Activated CD8-positive, alpha-beta T cell treated with anti-CD3 and anti-CD28 coated beads for 36 hours (primary cell): ENCODE measurements around the gene ME3. TPM values are rescaled to one million over a fixed set of nuclear protein-coding genes. Genes with fewer than 3 reads are reported as not detected.

Experiments used
- ATAC-seq: fragments of 200-7000 bp; cut with Tn5 transposase; one replicate; pipeline ENCODE4 v1.10.0; 2021; ENCODE audit warnings: mild to moderate bottlenecking, moderate library complexity
- CTCF ChIA-PET: fragments of 350-600 bp; sonication (Branson Sonifier 250); formaldehyde crosslinking; loops from one replicate; lab custom pipeline; 2021; ENCODE audit warnings: antibody characterized with exemption; lab: Charles Lee
- POLR2A ChIA-PET: fragments of 350-600 bp; sonication (Branson Sonifier 250); formaldehyde crosslinking; loops from one replicate; lab custom pipeline; 2021; ENCODE audit warnings: antibody characterized with exemption; lab: Charles Lee
- DNase-seq: peaks from one replicate; pipeline ENCODE4 v3.0.0-alpha.2; 2020
- H3K27ac Mint-ChIP-seq: one replicate; pipeline ENCODE4 v1.8.0; 2021; ENCODE audit warnings: mild to moderate bottlenecking, mixed read lengths
- H3K27me3 Mint-ChIP-seq: one replicate; pipeline ENCODE4 v1.8.0; 2021; ENCODE audit warnings: mixed read lengths
- H3K36me3 Mint-ChIP-seq: one replicate; pipeline ENCODE4 v1.8.0; 2021; ENCODE audit warnings: low read depth, mixed read lengths
- H3K4me1 Mint-ChIP-seq: one replicate; pipeline ENCODE4 v1.8.0; 2021; ENCODE audit warnings: low read depth, mixed read lengths
- H3K4me3 Mint-ChIP-seq: one replicate; pipeline ENCODE4 v1.8.0; 2021; ENCODE audit warnings: mild to moderate bottlenecking, moderate library complexity, mixed read lengths
- H3K9me3 Mint-ChIP-seq: one replicate; pipeline ENCODE4 v1.8.0; 2021; ENCODE audit warnings: mixed read lengths
- intact Hi-C: fragments of 100-400 bp; cut with micrococcal nuclease; formaldehyde crosslinking; loops from one replicate; pipeline ENCODE4 v1.10.0; 2022
- total RNA-seq, 2 experiments: library from RNA; stranded (reverse); gene quantifications; one replicate each; pipeline ENCODE4 v1.2.3, GENCODE V29; 2021
- TF ChIP-seq, protein P1 (sequence below): fragments of 200-600 bp; IDR thresholded peaks from one replicate; pipeline ENCODE4 v1.8.0; 2022; ENCODE audit warnings: antibody characterized with exemption, mild to moderate bottlenecking

Gene ME3
- total RNA-seq, 2 experiments from 2014 or later: 5.0 to 6.2 TPM

DNA sequence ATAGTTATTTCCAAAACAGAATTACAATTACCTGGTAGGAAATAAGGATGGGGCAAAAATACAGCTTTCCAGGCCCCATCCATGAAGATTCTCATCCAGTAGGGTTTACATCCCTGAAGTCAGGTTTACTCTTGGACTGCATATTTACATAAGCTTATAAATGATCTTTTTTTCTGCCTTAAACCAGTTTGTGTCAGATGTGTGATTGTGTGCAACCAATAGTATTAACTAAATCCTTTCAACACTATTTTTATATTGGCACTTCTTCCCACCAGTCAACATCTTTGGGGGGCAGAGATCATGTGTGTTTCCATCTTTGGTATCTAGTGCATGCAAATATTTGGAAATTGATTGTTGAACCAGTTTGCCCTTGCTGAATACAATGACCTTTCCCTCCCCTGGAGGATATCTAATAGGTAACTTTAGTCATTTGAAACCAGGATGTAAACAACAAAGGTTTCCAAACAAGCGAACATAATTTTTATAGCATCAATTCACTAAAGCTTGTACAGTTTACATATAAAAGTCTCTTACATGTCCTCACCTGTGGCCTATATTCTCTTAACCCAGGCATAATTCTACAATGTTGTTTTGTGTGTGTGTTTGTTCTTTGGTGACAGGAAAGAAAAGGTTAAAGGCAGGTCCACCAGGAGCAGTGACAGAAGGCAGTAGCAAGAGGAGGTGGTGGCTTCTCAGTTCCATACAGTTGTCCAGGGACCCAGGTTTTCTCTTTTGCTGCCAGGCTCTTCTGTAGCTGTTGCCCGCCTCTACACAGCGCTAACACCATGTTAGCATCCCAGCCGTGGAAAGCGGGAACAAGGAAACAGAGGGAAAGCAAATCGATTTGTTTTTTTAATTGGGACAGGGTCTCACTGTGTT, 1.7 kb upstream of the ME3 start:
- H3K36me3 Mint-ChIP-seq: no peaks in the 10 kb centered on the region
- H3K27me3 Mint-ChIP-seq: peaks cover 25% of the 10 kb centered on the region
- intact Hi-C loops: loop anchor here (5.0 to 10.0 kb wide), 2 partner anchors 143 to 219 kb away; no protein-coding TSS in a partner anchor
- ATAC-seq (no peak), DNase-seq (no peak)
- H3K4me3 Mint-ChIP-seq: no peak overlapping the region
- H3K4me1 Mint-ChIP-seq: peaks cover 6% of the 10 kb centered on the region
- ChIA-PET POLR2A (no interaction called here), CTCF (interaction anchor here (1.1 to 1.4 kb wide), 3 partner anchors 9 to 65 kb away, joined by 3 to 4 read pairs (median 4); no protein-coding TSS in a partner anchor)
- no peaks in the 10 kb centered on the region for H3K9me3 Mint-ChIP-seq
- TF ChIP-seq, protein P1, sequence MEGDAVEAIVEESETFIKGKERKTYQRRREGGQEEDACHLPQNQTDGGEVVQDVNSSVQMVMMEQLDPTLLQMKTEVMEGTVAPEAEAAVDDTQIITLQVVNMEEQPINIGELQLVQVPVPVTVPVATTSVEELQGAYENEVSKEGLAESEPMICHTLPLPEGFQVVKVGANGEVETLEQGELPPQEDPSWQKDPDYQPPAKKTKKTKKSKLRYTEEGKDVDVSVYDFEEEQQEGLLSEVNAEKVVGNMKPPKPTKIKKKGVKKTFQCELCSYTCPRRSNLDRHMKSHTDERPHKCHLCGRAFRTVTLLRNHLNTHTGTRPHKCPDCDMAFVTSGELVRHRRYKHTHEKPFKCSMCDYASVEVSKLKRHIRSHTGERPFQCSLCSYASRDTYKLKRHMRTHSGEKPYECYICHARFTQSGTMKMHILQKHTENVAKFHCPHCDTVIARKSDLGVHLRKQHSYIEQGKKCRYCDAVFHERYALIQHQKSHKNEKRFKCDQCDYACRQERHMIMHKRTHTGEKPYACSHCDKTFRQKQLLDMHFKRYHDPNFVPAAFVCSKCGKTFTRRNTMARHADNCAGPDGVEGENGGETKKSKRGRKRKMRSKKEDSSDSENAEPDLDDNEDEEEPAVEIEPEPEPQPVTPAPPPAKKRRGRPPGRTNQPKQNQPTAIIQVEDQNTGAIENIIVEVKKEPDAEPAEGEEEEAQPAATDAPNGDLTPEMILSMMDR: no peak
- H3K27ac Mint-ChIP-seq: no peak overlapping the region

DNA sequence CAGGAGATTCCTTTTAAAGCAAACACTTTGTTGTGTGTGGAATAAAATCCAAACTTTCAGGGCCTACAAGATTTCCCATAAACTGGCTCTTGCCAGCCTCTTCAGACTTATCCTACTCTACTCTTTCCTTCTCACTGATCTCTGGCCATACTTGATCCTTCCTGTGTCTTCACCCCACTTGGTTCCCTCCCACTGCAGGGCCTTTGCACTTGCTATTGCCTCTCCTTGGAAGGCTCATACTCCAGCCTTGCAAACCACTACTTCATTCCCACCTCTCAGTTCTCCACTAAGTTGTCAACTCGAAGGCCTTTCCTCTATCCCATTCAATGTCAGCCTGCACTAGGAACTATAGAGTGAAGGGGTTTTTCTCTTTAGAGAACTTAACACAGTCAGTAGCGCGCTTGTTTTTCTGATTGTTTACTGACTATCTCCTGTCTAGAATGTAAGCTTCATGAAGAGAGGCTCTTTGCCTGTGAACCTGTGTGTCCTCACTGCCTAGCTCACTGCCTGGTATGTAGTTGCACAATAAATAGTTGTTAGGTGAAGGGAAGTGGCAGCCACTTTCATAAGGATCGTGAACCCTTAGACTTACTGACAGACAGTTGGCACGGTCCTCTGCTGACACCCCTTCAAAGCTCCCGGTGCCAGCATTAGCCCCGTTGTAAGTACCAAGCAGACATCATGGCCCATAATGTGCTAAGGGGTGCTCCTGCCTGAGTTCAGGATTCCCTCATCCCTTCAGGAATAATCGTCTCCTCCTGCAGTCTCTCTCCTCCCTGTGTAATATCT, 833 bp upstream of the ME3 start:
- ATAC-seq (no peak), DNase-seq (no peak)
- H3K4me3 Mint-ChIP-seq: peak overlapping the region; percentile 26
- POLR2A ChIA-PET: interaction anchor here (0.8 kb wide), 1 partner anchor 15 kb away, joined by 4 read pairs; no protein-coding TSS in a partner anchor
- peaks cover 6% of the 10 kb centered on the region for H3K4me1 Mint-ChIP-seq
- peaks cover 27% of the 10 kb centered on the region for H3K27me3 Mint-ChIP-seq
- CTCF ChIA-PET: interaction anchor here (1.3 to 1.4 kb wide), 2 partner anchors 10 to 65 kb away, joined by 3 to 4 read pairs; no protein-coding TSS in a partner anchor
- intact Hi-C loops: loop anchor here (5.0 to 10.0 kb wide), 2 partner anchors 144 to 218 kb away; no protein-coding TSS in a partner anchor
- no peak overlapping the region for H3K27ac Mint-ChIP-seq
- TF ChIP-seq, protein P1: no peak
- H3K9me3 Mint-ChIP-seq: no peaks in the 10 kb centered on the region
- H3K36me3 Mint-ChIP-seq: no peaks in the 10 kb centered on the region

DNA sequence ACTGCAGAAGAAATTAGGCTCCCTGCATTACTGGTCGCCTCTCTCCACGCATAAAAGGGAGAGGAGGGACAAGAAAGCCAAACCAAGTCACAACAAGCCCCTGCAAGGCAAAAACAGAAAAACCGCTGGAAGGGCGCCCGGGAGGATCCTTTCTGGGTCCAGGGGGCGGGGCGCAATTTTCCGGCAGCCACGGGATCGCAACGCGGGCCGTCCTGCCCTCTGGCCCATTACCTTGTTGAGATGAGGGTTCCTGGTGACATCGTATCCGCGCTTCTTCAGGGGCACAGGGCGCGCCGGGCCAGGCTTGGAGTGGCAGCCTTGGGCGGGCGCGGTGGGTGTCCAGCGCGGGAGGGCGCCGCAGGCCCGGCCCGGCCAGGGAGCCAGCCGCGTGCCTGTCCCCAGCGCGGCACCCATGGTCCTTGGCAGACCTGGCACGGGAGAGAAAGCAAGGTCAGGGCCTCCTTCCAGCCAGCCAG, 847 bp downstream of the ME3 start:
- intact Hi-C loops: loop anchor here (5.0 to 10.0 kb wide), 2 partner anchors 146 to 217 kb away; no protein-coding TSS in a partner anchor
- ATAC-seq (peak; percentile 47), DNase-seq (no peak)
- Mint-ChIP-seq H3K36me3 (no peaks in the 10 kb centered on the region), H3K27me3 (peaks cover 37% of the 10 kb centered on the region), H3K4me1 (peaks cover 6% of the 10 kb centered on the region), H3K4me3 (peak overlapping the region; percentile 71), H3K9me3 (no peaks in the 10 kb centered on the region), H3K27ac (peak overlapping the region; percentile 23)
- CTCF ChIA-PET: no interaction called here
- TF ChIP-seq, protein P1: no peak
- POLR2A ChIA-PET: interaction anchor here (0.9 to 1.0 kb wide), 2 partner anchors 10 to 13 kb away, joined by 3 read pairs; no protein-coding TSS in a partner anchor

DNA sequence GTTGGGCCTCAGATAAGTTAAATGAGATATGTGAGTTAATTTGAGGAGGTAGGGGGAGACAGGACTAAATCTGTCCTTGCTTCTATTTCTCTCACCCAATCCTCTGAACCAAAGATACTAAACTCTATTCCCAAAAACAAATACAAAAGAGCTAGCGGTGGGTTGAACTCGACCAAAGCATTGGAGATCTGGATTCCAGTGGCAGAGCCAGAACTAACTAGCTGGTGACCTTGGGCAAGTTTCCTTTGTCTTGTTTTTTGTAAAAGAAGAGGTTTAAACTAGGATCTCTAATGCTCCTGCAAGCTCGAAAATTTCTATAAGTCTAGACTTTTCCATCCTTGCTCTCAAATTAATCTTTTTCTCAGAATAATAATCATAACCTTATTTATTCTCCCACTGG, 1.5 kb downstream of the ME3 start:
- DNase-seq: no peak
- ChIA-PET CTCF (interaction anchor here (1.5 kb wide), 1 partner anchor 62 kb away, joined by 3 read pairs; no protein-coding TSS in a partner anchor), POLR2A (no interaction called here)
- Mint-ChIP-seq H3K27ac (no peak overlapping the region), H3K4me1 (peaks cover 6% of the 10 kb centered on the region), H3K36me3 (no peaks in the 10 kb centered on the region), H3K9me3 (no peaks in the 10 kb centered on the region), H3K4me3 (peak overlapping the region; percentile 71), H3K27me3 (peaks cover 38% of the 10 kb centered on the region)
- TF ChIP-seq, protein P1: no peak
- ATAC-seq: no peak
- intact Hi-C loops: loop anchor here (5.0 to 10.0 kb wide), 2 partner anchors 146 to 216 kb away; no protein-coding TSS in a partner anchor
